ENCODE measurements around the gene FAM3D. TPM values are rescaled to one million over a fixed set of nuclear protein-coding genes. Genes with fewer than 3 reads are reported as not detected.

FAM3D gene
- total RNA-seq, 1 donor from 2014 or later: 0.11 TPM

GRCh38 chr3:58633157-58633865 lies 33.3 kb downstream of the FAM3D start:
- Histone ChIP-seq H3K27ac (no peak overlapping the region), H3K9me3 (ENCODE audit: low read depth) (no peaks in the 10 kb centered on the region), H3K27me3 (peaks cover 57% of the 10 kb centered on the region), H3K79me2 (ENCODE audit: low read depth) (no peaks in the 10 kb centered on the region), H3K9ac (no peak overlapping the region), H3K4me3 (no peak overlapping the region), H4K20me1 (ENCODE audit: low read depth) (no peaks in the 10 kb centered on the region), H3K36me3 (no peaks in the 10 kb centered on the region), H2AFZ (replicated peaks) (no peak overlapping the region), H3F3A (ENCODE audit: low read depth) (peaks cover 3% of the 10 kb centered on the region), H3K4me1 (peaks cover 10% of the 10 kb centered on the region), H3K4me2 (no peak overlapping the region)
- peaks cover 11% of the 10 kb centered on the region for H3K27me3 Mint-ChIP-seq (ENCODE audit: insufficient read depth, low read depth)
- H3K36me3 Mint-ChIP-seq: no peaks in the 10 kb centered on the region
- no peaks in the 10 kb centered on the region for H3K9me3 Mint-ChIP-seq
- H3K27ac Mint-ChIP-seq: peak overlapping the region; percentile 86
- H3K4me3 Mint-ChIP-seq: no peak overlapping the region
- TF ChIP-seq EZH2phosphoT487 (IDR thresholded peaks at IDR 0.05) (no peak), CTCF (IDR thresholded peaks at IDR 0.05) (no peak), EZH2 (IDR thresholded peaks at IDR 0.05) (no peak)
- DNase-seq (ENCODE audit: low spot score): no peak
- peaks cover 5% of the 10 kb centered on the region for H3K4me1 Mint-ChIP-seq

- Histone ChIP-seq H2AFZ (replicated peaks) (no peak overlapping the region), H4K20me1 (ENCODE audit: low read depth) (no peaks in the 10 kb centered on the region), H3F3A (ENCODE audit: low read depth) (no peaks in the 10 kb centered on the region), H3K27ac (no peak overlapping the region), H3K36me3 (no peaks in the 10 kb centered on the region), H3K9ac (no peak overlapping the region), H3K27me3 (peaks cover 42% of the 10 kb centered on the region), H3K4me3 (no peak overlapping the region), H3K4me1 (peaks cover 8% of the 10 kb centered on the region), H3K79me2 (ENCODE audit: low read depth) (no peaks in the 10 kb centered on the region), H3K4me2 (no peak overlapping the region), H3K9me3 (ENCODE audit: low read depth) (no peaks in the 10 kb centered on the region)
- H3K27me3 Mint-ChIP-seq (ENCODE audit: insufficient read depth, low read depth): peaks cover 11% of the 10 kb centered on the region
- TF ChIP-seq CTCF (IDR thresholded peaks at IDR 0.05): no peak
- no peak for TF ChIP-seq EZH2 (IDR thresholded peaks at IDR 0.05)
- no peak for TF ChIP-seq EZH2phosphoT487 (IDR thresholded peaks at IDR 0.05)
- no peaks in the 10 kb centered on the region for H3K9me3 Mint-ChIP-seq
- no peak for DNase-seq (ENCODE audit: low spot score)
- H3K27ac Mint-ChIP-seq: no peak overlapping the region
- no peaks in the 10 kb centered on the region for H3K36me3 Mint-ChIP-seq
- H3K4me3 Mint-ChIP-seq: no peak overlapping the region
- peaks cover 13% of the 10 kb centered on the region for H3K4me1 Mint-ChIP-seq
These were observed 34.8 kb downstream of the FAM3D start for GRCh38 chr3:58631742-58632141.

GRCh38 chr3:58630710-58631092 lies 35.9 kb downstream of the FAM3D start:
- Histone ChIP-seq H3K9ac (no peak overlapping the region), H4K20me1 (ENCODE audit: low read depth) (no peaks in the 10 kb centered on the region), H3K36me3 (no peaks in the 10 kb centered on the region), H3K9me3 (ENCODE audit: low read depth) (no peaks in the 10 kb centered on the region), H2AFZ (replicated peaks) (no peak overlapping the region), H3K4me3 (no peak overlapping the region), H3K4me2 (no peak overlapping the region), H3F3A (ENCODE audit: low read depth) (no peaks in the 10 kb centered on the region), H3K27ac (no peak overlapping the region), H3K27me3 (peaks cover 32% of the 10 kb centered on the region), H3K4me1 (peaks cover 18% of the 10 kb centered on the region), H3K79me2 (ENCODE audit: low read depth) (no peaks in the 10 kb centered on the region)
- Mint-ChIP-seq H3K27ac (no peak overlapping the region), H3K4me1 (peaks cover 22% of the 10 kb centered on the region), H3K9me3 (no peaks in the 10 kb centered on the region), H3K4me3 (no peak overlapping the region), H3K36me3 (no peaks in the 10 kb centered on the region), H3K27me3 (ENCODE audit: insufficient read depth, low read depth) (peaks cover 8% of the 10 kb centered on the region)
- TF ChIP-seq EZH2 (IDR thresholded peaks at IDR 0.05) (no peak), EZH2phosphoT487 (IDR thresholded peaks at IDR 0.05) (no peak), CTCF (IDR thresholded peaks at IDR 0.05) (no peak)
- no peak for DNase-seq (ENCODE audit: low spot score)
